ES-I3 (cell line): Measurements from ENCODE around the gene ARHGAP35.

Source experiments
- H3K36me3 ChIP-seq: 2 replicates; pipeline ENCODE4 v1.6.1; 2013; ENCODE audit warnings: mild to moderate bottlenecking, low read length, control low read depth, moderate library complexity; ENCODE audit not compliant: insufficient read depth
- H3K4me1 ChIP-seq: 2 replicates; pipeline ENCODE4 v1.6.1; 2013; ENCODE audit warnings: mild to moderate bottlenecking, control low read depth, low read length; ENCODE audit not compliant: insufficient read depth
- H3K9ac ChIP-seq: 2 replicates; pipeline ENCODE4 v1.6.1; 2013; ENCODE audit warnings: low read depth, mild to moderate bottlenecking, low read length, moderate library complexity
- H3K9me3 ChIP-seq: 2 replicates; pipeline ENCODE4 v1.6.1; 2013; ENCODE audit warnings: mild to moderate bottlenecking, low read length, moderate library complexity; ENCODE audit not compliant: control insufficient read depth, insufficient read depth

ARHGAP35 gene

GRCh38 chr19:46898731-46899130, 37.9 kb downstream of the ARHGAP35 start:
- peaks cover 11% of the 10 kb centered on the region for H3K4me1 ChIP-seq
- no peaks in the 10 kb centered on the region for H3K9me3 ChIP-seq
- no peak overlapping the region for H3K9ac ChIP-seq
- H3K36me3 ChIP-seq, result no peaks in the 10 kb centered on the region

GRCh38 chr19:46900341-46900740, 39.5 kb downstream of the ARHGAP35 start:
- H3K36me3 ChIP-seq, result no peaks in the 10 kb centered on the region
- H3K9me3 ChIP-seq, result no peaks in the 10 kb centered on the region
- H3K4me1 ChIP-seq, result peaks cover 18% of the 10 kb centered on the region
- H3K9ac ChIP-seq, result no peak overlapping the region

- Histone ChIP-seq H3K9ac (no peak overlapping the region), H3K4me1 (peaks cover 18% of the 10 kb centered on the region)
Measured at GRCh38 chr19:46901701-46902401, 41.1 kb downstream of the ARHGAP35 start.

GRCh38 chr19:46902402-46902766, 41.6 kb downstream of the ARHGAP35 start:
- H3K36me3 ChIP-seq, result no peaks in the 10 kb centered on the region
- H3K9ac ChIP-seq, result no peak overlapping the region
- H3K4me1 ChIP-seq, result peaks cover 18% of the 10 kb centered on the region
- H3K9me3 ChIP-seq, result no peaks in the 10 kb centered on the region

More at GRCh38 chr19:46901701-46902401, 41.1 kb downstream of the ARHGAP35 start:
- H3K9me3 ChIP-seq, result no peaks in the 10 kb centered on the region
- no peaks in the 10 kb centered on the region for H3K36me3 ChIP-seq

GRCh38 chr19:46903458-46903857, 42.7 kb downstream of the ARHGAP35 start:
- no peak overlapping the region for H3K9ac ChIP-seq
- no peaks in the 10 kb centered on the region for H3K36me3 ChIP-seq
- no peaks in the 10 kb centered on the region for H3K9me3 ChIP-seq
- peaks cover 18% of the 10 kb centered on the region for H3K4me1 ChIP-seq

- no peaks in the 10 kb centered on the region for H3K36me3 ChIP-seq
- no peak overlapping the region for H3K9ac ChIP-seq
- H3K4me1 ChIP-seq, result peaks cover 24% of the 10 kb centered on the region
- no peaks in the 10 kb centered on the region for H3K9me3 ChIP-seq
Measured at GRCh38 chr19:46904114-46905060, 43.6 kb downstream of the ARHGAP35 start.

GRCh38 chr19:46906221-46906620, 45.4 kb downstream of the ARHGAP35 start:
- no peaks in the 10 kb centered on the region for H3K36me3 ChIP-seq
- H3K9me3 ChIP-seq, result no peaks in the 10 kb centered on the region
- H3K4me1 ChIP-seq, result peaks cover 25% of the 10 kb centered on the region
- no peak overlapping the region for H3K9ac ChIP-seq

- Histone ChIP-seq H3K4me1 (peaks cover 22% of the 10 kb centered on the region), H3K9me3 (no peaks in the 10 kb centered on the region), H3K36me3 (no peaks in the 10 kb centered on the region), H3K9ac (no peak overlapping the region)
Measured at GRCh38 chr19:46907880-46908279, 47.1 kb downstream of the ARHGAP35 start.

GRCh38 chr19:46909356-46909755, 48.6 kb downstream of the ARHGAP35 start:
- Histone ChIP-seq H3K9ac (no peak overlapping the region), H3K36me3 (no peaks in the 10 kb centered on the region), H3K4me1 (peaks cover 26% of the 10 kb centered on the region), H3K9me3 (no peaks in the 10 kb centered on the region)
